Measurements from ENCODE around the gene TRIM41. TPM values are rescaled to one million over a fixed set of nuclear protein-coding genes. Genes with fewer than 3 reads are reported as not detected.

TRIM41 gene
- total and polyA plus RNA-seq, 3 experiments from 2014 or later, result 2.2 to 42.7 (median 35.2) TPM

- ChIA-PET CTCF (no interaction called here), POLR2A (interaction anchor here (0.7 kb wide), 1 partner anchor 12 kb away, joined by 3 read pairs; no protein-coding TSS in a partner anchor)
- peaks cover 4 to 66% (median 12%) of the 10 kb centered on the region in 3 donors for H3K36me3 Mint-ChIP-seq
- H3K27me3 ChIP-seq (ENCODE audit: insufficient read depth, low read length, poor library complexity, severe bottlenecking), result no peaks in the 10 kb centered on the region
- H3K4me3 ChIP-seq (ENCODE audit: low read length), result no peak overlapping the region
- H3K4me3 Mint-ChIP-seq, result no peak overlapping the region
- peaks cover 20% of the 10 kb centered on the region for H3K4me1 ChIP-seq (ENCODE audit: insufficient read depth, low read length)
- H3K4me1 Mint-ChIP-seq, result peaks cover 23 to 36% (median 26%) of the 10 kb centered on the region in 3 donors
- no peaks in the 10 kb centered on the region for H3K9me3 ChIP-seq (ENCODE audit: low read length)
- no peaks in the 10 kb centered on the region for H3K27me3 Mint-ChIP-seq
- H3K27ac Mint-ChIP-seq, result peak overlapping the region in 3 of 8 donors; percentile 62 to 77 (median 66)
- peaks cover 30% of the 10 kb centered on the region for H3K36me3 ChIP-seq (ENCODE audit: insufficient read depth, low read length)
- DNase-seq, result no peak
- H3K27ac ChIP-seq (ENCODE audit: low read depth, low read length), result no peak overlapping the region
- no peaks in the 10 kb centered on the region for H3K9me3 Mint-ChIP-seq
Measured at GRCh38 chr5:181230551-181230950, 7.5 kb downstream of the TRIM41 start.

GRCh38 chr5:181231432-181231831 lies 8.4 kb downstream of the TRIM41 start:
- peak overlapping the region in 4 of 8 donors; percentile 42 to 66 (median 58) for H3K27ac Mint-ChIP-seq
- ChIA-PET CTCF (interaction anchor here (1.3 kb wide), 1 partner anchor 30 kb away, joined by 5 read pairs; the partner anchor contains the start of gene TRIM52), POLR2A (interaction anchor here (0.7 kb wide), 1 partner anchor 11 kb away, joined by 3 read pairs; no protein-coding TSS in a partner anchor)
- Histone ChIP-seq H3K36me3 (ENCODE audit: insufficient read depth, low read length) (peaks cover 39% of the 10 kb centered on the region), H3K27me3 (ENCODE audit: insufficient read depth, low read length, poor library complexity, severe bottlenecking) (no peaks in the 10 kb centered on the region), H3K4me1 (ENCODE audit: insufficient read depth, low read length) (peaks cover 11% of the 10 kb centered on the region), H3K4me3 (ENCODE audit: low read length) (no peak overlapping the region), H3K27ac (ENCODE audit: low read depth, low read length) (no peak overlapping the region), H3K9me3 (ENCODE audit: low read length) (no peaks in the 10 kb centered on the region)
- no peak overlapping the region for H3K4me3 Mint-ChIP-seq
- H3K27me3 Mint-ChIP-seq, result no peaks in the 10 kb centered on the region
- H3K9me3 Mint-ChIP-seq, result no peaks in the 10 kb centered on the region
- DNase-seq, result no peak
- peaks cover 19 to 27% (median 20%) of the 10 kb centered on the region in 3 donors for H3K4me1 Mint-ChIP-seq
- peaks cover 4 to 74% (median 17%) of the 10 kb centered on the region in 3 donors for H3K36me3 Mint-ChIP-seq

DNA sequence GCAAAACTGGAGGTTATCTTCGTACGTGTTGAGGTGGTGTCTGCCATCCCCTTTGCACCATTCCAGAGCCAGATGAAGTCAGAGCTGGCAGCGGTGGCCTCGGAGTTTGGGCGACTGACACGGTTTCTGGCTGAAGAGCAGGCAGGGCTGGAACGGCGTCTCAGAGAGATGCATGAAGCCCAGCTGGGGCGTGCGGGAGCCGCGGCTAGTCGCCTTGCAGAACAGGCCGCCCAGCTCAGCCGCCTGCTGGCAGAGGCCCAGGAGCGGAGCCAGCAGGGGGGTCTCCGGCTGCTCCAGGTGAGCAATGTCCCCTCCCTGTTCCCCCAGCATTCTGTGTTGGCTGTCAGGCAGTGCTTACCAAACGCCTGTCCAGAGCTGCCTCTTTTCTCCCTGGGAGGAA lies 9.5 kb downstream of the TRIM41 start:
- H3K36me3 ChIP-seq (ENCODE audit: insufficient read depth, low read length), result peaks cover 51% of the 10 kb centered on the region
- POLR2A ChIA-PET, result no interaction called here
- peaks cover 4 to 80% (median 20%) of the 10 kb centered on the region in 3 donors for H3K36me3 Mint-ChIP-seq

DNA sequence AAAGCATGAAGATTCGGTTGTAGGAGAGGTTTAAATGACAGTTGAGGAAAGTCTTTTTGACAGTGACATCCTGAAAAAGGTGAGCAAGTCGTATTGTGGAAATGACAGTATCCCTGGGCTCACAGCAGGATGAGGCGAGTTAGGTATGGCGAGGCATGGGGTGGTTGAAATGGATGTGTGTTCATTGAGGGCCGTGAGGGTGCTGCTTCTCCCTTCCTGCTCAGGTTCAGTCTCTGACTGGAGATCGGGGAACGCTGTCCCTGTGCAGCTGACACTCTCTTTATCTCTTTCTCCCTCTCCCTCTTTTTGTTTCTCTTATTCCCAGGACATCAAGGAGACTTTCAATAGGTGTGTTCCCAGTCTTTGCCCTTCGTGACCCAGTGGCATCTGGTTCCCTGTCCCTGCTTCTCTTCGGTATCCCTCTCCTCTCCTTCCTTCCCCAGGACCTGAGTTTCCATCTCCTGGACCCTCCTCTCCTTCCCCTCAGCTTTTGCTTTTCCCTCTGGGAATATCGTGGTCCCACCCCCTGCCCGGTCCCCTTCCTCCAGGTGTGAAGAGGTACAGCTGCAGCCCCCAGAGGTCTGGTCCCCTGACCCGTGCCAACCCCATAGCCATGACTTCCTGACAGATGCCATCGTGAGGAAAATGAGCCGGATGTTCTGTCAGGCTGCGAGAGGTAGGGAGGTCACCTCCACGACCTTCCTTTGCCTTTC lies 10.2 kb downstream of the TRIM41 start:
- H3K4me3 Mint-ChIP-seq, result no peak overlapping the region
- no peak for DNase-seq
- H3K9me3 ChIP-seq (ENCODE audit: low read length), result no peaks in the 10 kb centered on the region
- H3K27ac Mint-ChIP-seq, result peak overlapping the region in 7 of 8 donors; percentile 39 to 91 (median 66)
- no peaks in the 10 kb centered on the region for H3K27me3 Mint-ChIP-seq
- H3K27me3 ChIP-seq (ENCODE audit: insufficient read depth, low read length, poor library complexity, severe bottlenecking), result no peaks in the 10 kb centered on the region
- peaks cover 22 to 28% (median 23%) of the 10 kb centered on the region in 3 donors for H3K4me1 Mint-ChIP-seq
- H3K27ac ChIP-seq (ENCODE audit: low read depth, low read length), result no peak overlapping the region
- peaks cover 8% of the 10 kb centered on the region for H3K4me1 ChIP-seq (ENCODE audit: insufficient read depth, low read length)
- no peaks in the 10 kb centered on the region for H3K9me3 Mint-ChIP-seq
- H3K36me3 ChIP-seq (ENCODE audit: insufficient read depth, low read length), result peaks cover 57% of the 10 kb centered on the region
- peaks cover 10 to 87% (median 25%) of the 10 kb centered on the region in 3 donors for H3K36me3 Mint-ChIP-seq
- POLR2A ChIA-PET, result interaction anchor here (3.9 kb wide), 1 partner anchor 10 kb away, joined by 20 read pairs; the partner anchor contains the start of gene TRIM41
- H3K4me3 ChIP-seq (ENCODE audit: low read length), result no peak overlapping the region
- CTCF ChIA-PET, result no interaction called here

More for the DNA sequence above, 9.5 kb downstream of the TRIM41 start:
- CTCF ChIA-PET, result no interaction called here
- Histone ChIP-seq H3K27ac (ENCODE audit: low read depth, low read length) (no peak overlapping the region), H3K27me3 (ENCODE audit: insufficient read depth, low read length, poor library complexity, severe bottlenecking) (no peaks in the 10 kb centered on the region), H3K4me3 (ENCODE audit: low read length) (no peak overlapping the region), H3K4me1 (ENCODE audit: insufficient read depth, low read length) (peaks cover 8% of the 10 kb centered on the region), H3K9me3 (ENCODE audit: low read length) (no peaks in the 10 kb centered on the region)
- Mint-ChIP-seq H3K9me3 (no peaks in the 10 kb centered on the region), H3K27ac (peak overlapping the region in 4 of 8 donors; percentile 39 to 74 (median 65)), H3K4me1 (peaks cover 17 to 22% (median 17%) of the 10 kb centered on the region in 3 donors), H3K27me3 (no peaks in the 10 kb centered on the region), H3K4me3 (no peak overlapping the region)
- DNase-seq, result no peak

DNA sequence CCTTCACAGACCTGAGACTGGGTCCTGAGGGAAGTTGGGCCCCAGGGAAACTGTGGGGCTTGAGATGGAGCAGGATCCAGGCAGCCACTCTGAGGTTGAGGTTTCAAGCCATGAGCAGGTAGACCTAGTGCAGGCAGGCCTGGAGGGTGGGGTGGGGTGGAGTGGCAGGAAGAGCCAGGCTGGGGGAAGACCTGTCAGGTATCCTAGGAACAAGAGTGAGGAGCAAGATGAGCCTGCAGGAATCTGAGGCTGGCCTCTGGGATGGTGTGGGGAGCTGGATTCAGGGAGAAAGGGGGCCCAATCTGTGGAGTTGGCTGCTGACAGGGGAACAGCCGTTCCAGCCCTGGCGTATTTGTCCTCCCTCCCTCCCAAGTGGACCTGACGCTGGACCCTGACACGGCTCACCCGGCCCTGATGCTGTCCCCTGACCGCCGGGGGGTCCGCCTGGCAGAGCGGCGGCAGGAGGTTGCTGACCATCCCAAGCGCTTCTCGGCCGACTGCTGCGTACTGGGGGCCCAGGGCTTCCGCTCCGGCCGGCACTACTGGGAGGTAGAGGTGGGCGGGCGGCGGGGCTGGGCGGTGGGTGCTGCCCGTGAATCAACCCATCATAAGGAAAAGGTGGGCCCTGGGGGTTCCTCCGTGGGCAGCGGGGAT lies 10.8 kb downstream of the TRIM41 start:
- Mint-ChIP-seq H3K27ac (peak overlapping the region in 3 of 8 donors; percentile 11 to 78 (median 52)), H3K4me3 (no peak overlapping the region), H3K27me3 (peaks cover 0 to 2% of the 10 kb centered on the region in 2 donors), H3K9me3 (no peaks in the 10 kb centered on the region), H3K4me1 (peaks cover 25 to 32% (median 26%) of the 10 kb centered on the region in 3 donors), H3K36me3 (peaks cover 13 to 93% (median 30%) of the 10 kb centered on the region in 3 donors)
- H3K9me3 ChIP-seq (ENCODE audit: low read length), result no peaks in the 10 kb centered on the region
- peaks cover 64% of the 10 kb centered on the region for H3K36me3 ChIP-seq (ENCODE audit: insufficient read depth, low read length)
- H3K4me3 ChIP-seq (ENCODE audit: low read length), result no peak overlapping the region
- ChIA-PET POLR2A (interaction anchor here (1.5 to 3.9 kb wide), 2 partner anchors 11 to 13 kb away, joined by 7 to 20 read pairs; partner anchors contain the start of gene TRIM41), CTCF (interaction anchor here (1.4 kb wide), 1 partner anchor 46 kb away, joined by 4 read pairs; no protein-coding TSS in a partner anchor)
- peaks cover 8% of the 10 kb centered on the region for H3K4me1 ChIP-seq (ENCODE audit: insufficient read depth, low read length)
- DNase-seq, result no peak
- H3K27me3 ChIP-seq (ENCODE audit: insufficient read depth, low read length, poor library complexity, severe bottlenecking), result no peaks in the 10 kb centered on the region
- H3K27ac ChIP-seq (ENCODE audit: low read depth, low read length), result no peak overlapping the region

- Mint-ChIP-seq H3K9me3 (no peaks in the 10 kb centered on the region), H3K4me1 (peaks cover 21 to 31% (median 25%) of the 10 kb centered on the region in 3 donors), H3K27ac (peak overlapping the region in 6 of 8 donors; percentile 1 to 70 (median 62)), H3K4me3 (no peak overlapping the region), H3K27me3 (peaks cover 0 to 2% of the 10 kb centered on the region in 2 donors), H3K36me3 (peaks cover 19 to 93% (median 31%) of the 10 kb centered on the region in 3 donors)
- H3K9me3 ChIP-seq (ENCODE audit: low read length), result no peaks in the 10 kb centered on the region
- ChIA-PET CTCF (interaction anchor here (1.3 to 1.4 kb wide), 2 partner anchors 10 to 46 kb away, joined by 4 to 7 read pairs; no protein-coding TSS in a partner anchor), POLR2A (interaction anchor here (0.6 to 3.9 kb wide), 4 partner anchors 12 to 30 kb away, joined by 3 to 20 read pairs (median 6); partner anchors contain the start of gene TRIM41)
- no peaks in the 10 kb centered on the region for H3K27me3 ChIP-seq (ENCODE audit: insufficient read depth, low read length, poor library complexity, severe bottlenecking)
- H3K27ac ChIP-seq (ENCODE audit: low read depth, low read length), result no peak overlapping the region
- H3K4me1 ChIP-seq (ENCODE audit: insufficient read depth, low read length), result peaks cover 7% of the 10 kb centered on the region
- no peak overlapping the region for H3K4me3 ChIP-seq (ENCODE audit: low read length)
- no peak for DNase-seq
- H3K36me3 ChIP-seq (ENCODE audit: insufficient read depth, low read length), result peaks cover 71% of the 10 kb centered on the region
Measured at GRCh38 chr5:181234455-181235306, 11.6 kb downstream of the TRIM41 start.

DNA sequence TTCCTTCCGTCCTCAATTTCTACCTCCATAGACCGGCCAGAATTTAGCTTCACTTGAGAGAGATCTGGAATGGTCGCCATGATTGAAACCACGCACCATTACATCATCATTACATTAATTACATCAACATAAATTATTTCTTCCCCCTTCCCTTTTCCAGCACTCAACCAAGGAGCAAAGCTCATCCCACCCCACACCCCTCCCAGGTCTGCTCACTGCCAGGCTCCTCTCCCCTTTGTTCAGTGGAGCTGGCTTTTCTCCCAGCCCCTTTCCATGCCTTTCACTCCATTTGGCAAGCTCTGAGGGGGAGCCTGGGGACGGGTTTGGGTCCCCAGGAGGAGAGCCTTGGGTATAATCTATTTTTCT lies 12.2 kb downstream of the TRIM41 start:
- H3K27me3 ChIP-seq (ENCODE audit: insufficient read depth, low read length, poor library complexity, severe bottlenecking), result no peaks in the 10 kb centered on the region
- POLR2A ChIA-PET, result interaction anchor here (0.6 to 3.9 kb wide), 4 partner anchors 12 to 30 kb away, joined by 3 to 20 read pairs (median 6); partner anchors contain the start of gene TRIM41
- CTCF ChIA-PET, result interaction anchor here (1.3 to 1.4 kb wide), 2 partner anchors 11 to 47 kb away, joined by 4 to 7 read pairs; no protein-coding TSS in a partner anchor
- Mint-ChIP-seq H3K4me3 (no peak overlapping the region), H3K27ac (peak overlapping the region in 6 of 8 donors; percentile 1 to 70 (median 62)), H3K9me3 (no peaks in the 10 kb centered on the region), H3K27me3 (peaks cover 0 to 2% of the 10 kb centered on the region in 2 donors), H3K36me3 (peaks cover 19 to 94% (median 31%) of the 10 kb centered on the region in 3 donors), H3K4me1 (peaks cover 17 to 28% (median 21%) of the 10 kb centered on the region in 3 donors)
- H3K4me3 ChIP-seq (ENCODE audit: low read length), result no peak overlapping the region
- H3K27ac ChIP-seq (ENCODE audit: low read depth, low read length), result no peak overlapping the region
- peaks cover 3% of the 10 kb centered on the region for H3K4me1 ChIP-seq (ENCODE audit: insufficient read depth, low read length)
- DNase-seq, result no peak
- H3K36me3 ChIP-seq (ENCODE audit: insufficient read depth, low read length), result peaks cover 73% of the 10 kb centered on the region
- no peaks in the 10 kb centered on the region for H3K9me3 ChIP-seq (ENCODE audit: low read length)
